ENCODE data around the gene SP7.
"Not testable (repeated sequence)": the region's sequence is repeated elsewhere in the genome, so short reads cannot be mapped to it uniquely, and the experiment has no call there.

Gene SP7

GRCh38 chr12:53300187-53300586 is 36.0 kb downstream of the SP7 start:
- FAIRE-seq (no peak), DNase-seq (ENCODE audit: insufficient read length) (no peak)
- no peak for TF ChIP-seq POLR2AphosphoS5 (IDR thresholded peaks at IDR 0.05; ENCODE audit: low read depth, low read length)
- no peak for TF ChIP-seq TAF1 (IDR thresholded peaks at IDR 0.05; ENCODE audit: borderline replicate concordance, low read depth, low read length)
- TF ChIP-seq POLR2A (IDR thresholded peaks at IDR 0.05; ENCODE audit: low read depth, low read length), result no peak

GRCh38 chr12:53299454-53300180 is 36.5 kb downstream of the SP7 start, which contains the start of gene MYG1:
MYG1 (plus strand) TSS chr12:53299695; CDS start chr12:53299738, 43 bp downstream.
- peak; percentile 94 for FAIRE-seq
- TF ChIP-seq TAF1 (IDR thresholded peaks at IDR 0.05; ENCODE audit: borderline replicate concordance, low read depth, low read length), result no peak
- peak; percentile 89 for TF ChIP-seq POLR2A (IDR thresholded peaks at IDR 0.05; ENCODE audit: low read depth, low read length)
- peak; percentile 91 for TF ChIP-seq POLR2AphosphoS5 (IDR thresholded peaks at IDR 0.05; ENCODE audit: low read depth, low read length)

GRCh38 chr12:53299101-53299453 is 37.1 kb downstream of the SP7 start:
- DNase-seq (ENCODE audit: insufficient read length), result no peak
- FAIRE-seq, result no peak
- TF ChIP-seq POLR2AphosphoS5 (IDR thresholded peaks at IDR 0.05; ENCODE audit: low read depth, low read length), result no peak
- TF ChIP-seq POLR2A (IDR thresholded peaks at IDR 0.05; ENCODE audit: low read depth, low read length), result no peak
- no peak for TF ChIP-seq TAF1 (IDR thresholded peaks at IDR 0.05; ENCODE audit: borderline replicate concordance, low read depth, low read length)

More at GRCh38 chr12:53299454-53300180, 36.5 kb downstream of the SP7 start, which contains the start of gene MYG1:
- DNase-seq (ENCODE audit: insufficient read length), result peak; percentile 81

GRCh38 chr12:53298164-53298563 is 38.0 kb downstream of the SP7 start:
- TF ChIP-seq TAF1 (IDR thresholded peaks at IDR 0.05; ENCODE audit: borderline replicate concordance, low read depth, low read length), result no peak
- TF ChIP-seq POLR2A (IDR thresholded peaks at IDR 0.05; ENCODE audit: low read depth, low read length), result no peak
- no peak for TF ChIP-seq POLR2AphosphoS5 (IDR thresholded peaks at IDR 0.05; ENCODE audit: low read depth, low read length)
- FAIRE-seq (no peak), DNase-seq (ENCODE audit: insufficient read length) (no peak)

- DNase-seq (ENCODE audit: insufficient read length); FAIRE-seq: not testable (repeated sequence)
Observed at GRCh38 chr12:53297106-53297505, 39.0 kb downstream of the SP7 start.

- FAIRE-seq, result no peak
- no peak for TF ChIP-seq TAF1 (IDR thresholded peaks at IDR 0.05; ENCODE audit: borderline replicate concordance, low read depth, low read length)
- no peak for TF ChIP-seq POLR2AphosphoS5 (IDR thresholded peaks at IDR 0.05; ENCODE audit: low read depth, low read length)
- TF ChIP-seq POLR2A (IDR thresholded peaks at IDR 0.05; ENCODE audit: low read depth, low read length), result no peak
- DNase-seq (ENCODE audit: insufficient read length), result no peak
Observed at GRCh38 chr12:53295891-53296219, 40.3 kb downstream of the SP7 start.

GRCh38 chr12:53295070-53295890 is 40.9 kb downstream of the SP7 start, which contains the start of gene PFDN5:
PFDN5 (plus strand) TSS chr12:53295542; CDS start chr12:53295568, 26 bp downstream.
- FAIRE-seq, result peak; percentile 97
- DNase-seq (ENCODE audit: insufficient read length), result peak; percentile 78
- peak; percentile 94 for TF ChIP-seq POLR2A (IDR thresholded peaks at IDR 0.05; ENCODE audit: low read depth, low read length)
- TF ChIP-seq POLR2AphosphoS5 (IDR thresholded peaks at IDR 0.05; ENCODE audit: low read depth, low read length), result peak; percentile 94
- peak; percentile 97 for TF ChIP-seq TAF1 (IDR thresholded peaks at IDR 0.05; ENCODE audit: borderline replicate concordance, low read depth, low read length)

GRCh38 chr12:53292426-53292825 is 43.7 kb downstream of the SP7 start:
- DNase-seq (ENCODE audit: insufficient read length) (no peak), FAIRE-seq (no peak)
- TF ChIP-seq POLR2A (IDR thresholded peaks at IDR 0.05; ENCODE audit: low read depth, low read length) (no peak), TAF1 (IDR thresholded peaks at IDR 0.05; ENCODE audit: borderline replicate concordance, low read depth, low read length) (no peak), POLR2AphosphoS5 (IDR thresholded peaks at IDR 0.05; ENCODE audit: low read depth, low read length) (no peak)

GRCh38 chr12:53290661-53291060 is 45.5 kb downstream of the SP7 start:
- TF ChIP-seq TAF1 (IDR thresholded peaks at IDR 0.05; ENCODE audit: borderline replicate concordance, low read depth, low read length) (no peak), POLR2A (IDR thresholded peaks at IDR 0.05; ENCODE audit: low read depth, low read length) (no peak), POLR2AphosphoS5 (IDR thresholded peaks at IDR 0.05; ENCODE audit: low read depth, low read length) (no peak)
- DNase-seq (ENCODE audit: insufficient read length) (no peak), FAIRE-seq (no peak)

- no peak for TF ChIP-seq POLR2A (IDR thresholded peaks at IDR 0.05; ENCODE audit: low read depth, low read length)
- no peak for TF ChIP-seq POLR2AphosphoS5 (IDR thresholded peaks at IDR 0.05; ENCODE audit: low read depth, low read length)
- no peak for TF ChIP-seq TAF1 (IDR thresholded peaks at IDR 0.05; ENCODE audit: borderline replicate concordance, low read depth, low read length)
- DNase-seq (ENCODE audit: insufficient read length), result no peak
- FAIRE-seq, result no peak
Observed at GRCh38 chr12:53289891-53290290, 46.3 kb downstream of the SP7 start.

GRCh38 chr12:53288322-53288721 is 47.8 kb downstream of the SP7 start:
- FAIRE-seq, result no peak
- DNase-seq (ENCODE audit: insufficient read length), result no peak
- TF ChIP-seq TAF1 (IDR thresholded peaks at IDR 0.05; ENCODE audit: borderline replicate concordance, low read depth, low read length), result no peak
- TF ChIP-seq POLR2A (IDR thresholded peaks at IDR 0.05; ENCODE audit: low read depth, low read length), result no peak
- TF ChIP-seq POLR2AphosphoS5 (IDR thresholded peaks at IDR 0.05; ENCODE audit: low read depth, low read length), result no peak

All from GM12892 (cell line).